Spinal cord (tissue), 10 donors: ENCODE measurements around the gene ADAMTS12. TPM values are rescaled to one million over a fixed set of nuclear protein-coding genes. Genes with fewer than 3 reads are reported as not detected.
"Not testable (repeated sequence)": the region's sequence is repeated elsewhere in the genome, so short reads cannot be mapped to it uniquely, and the experiment has no call there.

Source experiments
- DNase-seq, 6 donors: peaks; one replicate each; pipeline versions ENCODE4 v3.0.0 to v3.0.0-alpha.2; 2013 to 2015; ENCODE audit warnings: low spot score in 6 of 6, low read depth in 4 of 6
- H3K27ac ChIP-seq: one replicate; pipeline ENCODE4 v1.5.1; 2013; ENCODE audit warnings: low read depth, low read length, control low read depth
- H3K27me3 ChIP-seq: one replicate; pipeline ENCODE4 v1.6.1; 2013; ENCODE audit warnings: low read length; ENCODE audit not compliant: control insufficient read depth, insufficient read depth
- H3K36me3 ChIP-seq: one replicate; pipeline ENCODE4 v1.6.1; 2013; ENCODE audit warnings: low read length; ENCODE audit not compliant: control insufficient read depth, insufficient read depth
- H3K4me1 ChIP-seq: one replicate; pipeline ENCODE4 v1.6.1; 2013; ENCODE audit warnings: low read length; ENCODE audit not compliant: control insufficient read depth, insufficient read depth
- H3K4me3 ChIP-seq: one replicate; pipeline ENCODE4 v1.5.1; 2013; ENCODE audit warnings: low read depth, low read length, control low read depth
- H3K9me3 ChIP-seq: one replicate; pipeline ENCODE4 v1.6.1; 2013; ENCODE audit warnings: low read length; ENCODE audit not compliant: control insufficient read depth, insufficient read depth
- WGBS: methylation state at CpG from one replicate; pipeline ENCODE4 v1.1.5; 2013; ENCODE audit warnings: missing lambda C conversion rate; ENCODE audit not compliant: insufficient coverage; 5-methylcytosine and 5-hydroxymethylcytosine counted together
- polyA plus RNA-seq, 2 donors: library from polyadenylated mRNA; unstranded; fragments of 120-200 nt; gene quantifications; one replicate each; pipeline ENCODE4 v1.2.1, GENCODE V29; 2013; ENCODE audit not compliant: insufficient read length in 2 of 2
- total RNA-seq, 2 donors: library from RNA; depleted of rRNA in 1 of 2; stranded (reverse); fragments of 120-200 nt in 1 of 2; fragments of >200 nt in 1 of 2; gene quantifications; one replicate each; pipeline versions ENCODE4 v1.2.3 to v1.2.4, GENCODE V29; 2013 to 2014
- donor health status: healthy.

ADAMTS12 gene
- total and polyA plus RNA-seq, 4 donors: 8.1 to 44.5 (median 13.5) TPM

DNA sequence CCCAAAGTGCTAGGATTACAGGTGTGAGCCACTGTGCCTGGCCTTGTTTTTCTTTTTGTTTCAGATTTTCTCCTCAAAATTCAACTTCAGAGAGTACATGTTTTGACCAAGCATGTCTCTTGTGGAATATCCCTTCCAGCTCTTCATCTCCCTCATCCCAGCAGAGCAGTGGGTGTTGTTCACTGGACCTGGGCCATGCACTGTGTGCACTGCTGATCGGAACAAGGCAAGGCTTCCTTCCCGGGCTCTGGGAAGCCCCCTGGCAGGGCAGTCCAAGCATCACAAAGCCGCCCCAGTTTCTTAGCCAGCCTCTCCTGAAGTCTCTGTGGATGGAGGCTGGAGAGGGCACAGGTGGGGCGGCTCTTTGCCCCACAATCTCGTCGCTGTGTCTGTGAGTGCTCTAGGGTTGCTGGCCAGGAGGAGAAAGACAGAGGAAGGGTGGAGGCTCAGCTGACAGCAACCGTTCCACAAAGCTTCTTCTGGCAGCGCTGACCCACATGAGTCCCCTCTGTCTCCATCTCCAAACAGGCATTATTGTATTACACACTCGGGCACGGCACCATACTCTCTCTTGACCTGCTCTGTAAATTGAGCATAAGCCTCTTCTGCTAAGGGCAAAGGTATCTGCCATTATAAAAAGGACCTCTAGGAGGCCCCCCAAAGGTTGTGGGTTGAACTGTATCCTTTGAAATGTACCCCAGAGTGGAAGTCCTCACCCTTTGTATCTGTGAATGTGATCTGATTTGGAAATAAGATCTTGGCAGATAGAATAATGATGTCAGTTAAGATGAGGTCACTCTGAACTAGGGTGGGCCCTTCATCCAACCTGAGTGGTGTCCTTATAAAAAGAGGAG is 361.4 kb downstream of the ADAMTS12 start:
- Histone ChIP-seq H3K27me3 (no peaks in the 10 kb centered on the region), H3K4me3 (no peak overlapping the region), H3K4me1 (peaks cover 3% of the 10 kb centered on the region), H3K36me3 (no peaks in the 10 kb centered on the region), H3K9me3 (no peaks in the 10 kb centered on the region), H3K27ac (no peak overlapping the region)
- DNase-seq: no peak
- WGBS: 83% methylated on average over 6 of the region's 10 CpGs

DNA sequence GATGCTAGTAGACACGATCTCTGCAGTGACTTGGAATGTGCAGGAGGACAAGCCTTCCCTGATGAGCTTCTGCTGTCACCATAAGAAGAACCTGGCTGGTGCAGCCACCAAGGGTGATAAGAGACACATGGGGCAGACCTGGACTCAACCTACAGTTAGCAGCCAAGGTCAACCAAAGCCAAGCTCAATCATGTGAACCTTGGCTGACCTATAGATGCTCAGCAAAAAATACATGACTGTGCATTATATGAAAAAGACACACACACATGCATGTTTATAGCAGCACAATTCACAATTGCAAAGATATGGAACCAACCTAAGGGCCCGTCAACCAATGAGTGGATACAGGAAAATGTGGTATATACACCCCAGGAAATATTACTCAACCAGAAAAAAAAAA is 364.1 kb downstream of the ADAMTS12 start:
- Histone ChIP-seq H3K9me3 (no peaks in the 10 kb centered on the region), H3K27ac (no peak overlapping the region), H3K36me3 (no peaks in the 10 kb centered on the region), H3K27me3 (no peaks in the 10 kb centered on the region), H3K4me3 (no peak overlapping the region), H3K4me1 (peaks cover 3% of the 10 kb centered on the region)
- DNase-seq: no peak
- 67% methylated on average over 1 of the region's 2 CpGs for WGBS

- WGBS: 71% methylated on average over 4 of the region's 4 CpGs
- Histone ChIP-seq H3K27ac (no peak overlapping the region), H3K27me3 (no peaks in the 10 kb centered on the region), H3K4me1 (peaks cover 3% of the 10 kb centered on the region), H3K36me3 (no peaks in the 10 kb centered on the region), H3K9me3 (no peaks in the 10 kb centered on the region), H3K4me3 (no peak overlapping the region)
- peak in 1 of 6 donors; percentile 57 for DNase-seq
Observed at GRCh38 chr5:33526755-33527154, 365.0 kb downstream of the ADAMTS12 start.

DNA sequence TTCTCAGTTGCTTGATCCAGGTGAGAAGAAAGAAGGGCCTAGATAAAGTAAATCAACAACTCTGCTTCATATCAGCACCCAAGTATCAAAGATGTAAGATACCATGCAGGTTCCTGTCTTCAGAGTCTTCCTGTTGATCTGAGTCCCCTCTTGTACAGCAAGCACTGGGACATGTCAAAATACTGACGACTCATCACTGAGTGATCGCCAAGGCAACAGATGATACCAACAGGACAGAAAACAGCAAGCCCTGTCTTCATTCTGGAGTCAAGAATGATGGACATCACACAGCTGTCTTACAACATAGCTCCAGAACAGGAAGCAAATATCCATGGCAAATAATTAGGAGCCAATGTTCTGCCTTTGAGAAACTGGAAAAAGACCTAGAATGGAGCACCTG is 367.3 kb downstream of the ADAMTS12 start:
- peaks cover 3% of the 10 kb centered on the region for H3K4me1 ChIP-seq
- H3K9me3 ChIP-seq: no peaks in the 10 kb centered on the region
- H3K4me3 ChIP-seq: no peak overlapping the region
- DNase-seq: no peak
- no peaks in the 10 kb centered on the region for H3K27me3 ChIP-seq
- no peak overlapping the region for H3K27ac ChIP-seq
- 91% methylated on average over 2 of the region's 2 CpGs for WGBS
- H3K36me3 ChIP-seq: no peaks in the 10 kb centered on the region

- Histone ChIP-seq H3K27ac (no peak overlapping the region), H3K27me3 (no peaks in the 10 kb centered on the region), H3K36me3 (no peaks in the 10 kb centered on the region), H3K4me3 (no peak overlapping the region), H3K4me1 (peaks cover 3% of the 10 kb centered on the region), H3K9me3 (no peaks in the 10 kb centered on the region)
- DNase-seq: no peak
- 100% methylated on average over 1 of the region's 2 CpGs for WGBS
Observed at GRCh38 chr5:33523208-33523771, 368.5 kb downstream of the ADAMTS12 start.

GRCh38 chr5:33516421-33516820 is 375.4 kb downstream of the ADAMTS12 start:
- Histone ChIP-seq H3K9me3 (no peaks in the 10 kb centered on the region), H3K27ac (no peak overlapping the region), H3K4me1 (no peaks in the 10 kb centered on the region), H3K4me3 (no peak overlapping the region), H3K27me3 (no peaks in the 10 kb centered on the region), H3K36me3 (no peaks in the 10 kb centered on the region)
- WGBS: no CpG with 5 or more reads among the region's 2 CpGs
- DNase-seq: no peak

- DNase-seq, H3K27me3 ChIP-seq, H3K27ac ChIP-seq, H3K9me3 ChIP-seq, H3K4me1 ChIP-seq, H3K4me3 ChIP-seq, H3K36me3 ChIP-seq: not testable (repeated sequence)
- WGBS: 97% methylated on average over 26 of the region's 32 CpGs
Observed at GRCh38 chr5:33515366-33515765, 376.4 kb downstream of the ADAMTS12 start.

- 83% methylated on average over 1 of the region's 3 CpGs for WGBS
- Histone ChIP-seq H3K4me3 (no peak overlapping the region), H3K9me3 (no peaks in the 10 kb centered on the region), H3K36me3 (no peaks in the 10 kb centered on the region), H3K27me3 (no peaks in the 10 kb centered on the region), H3K27ac (no peak overlapping the region), H3K4me1 (no peaks in the 10 kb centered on the region)
- DNase-seq: no peak
Observed at GRCh38 chr5:33513462-33514185, 378.2 kb downstream of the ADAMTS12 start.

- no CpG with 5 or more reads among the region's 3 CpGs for WGBS
- DNase-seq: no peak
- Histone ChIP-seq H3K27ac (no peak overlapping the region), H3K27me3 (no peaks in the 10 kb centered on the region), H3K4me3 (no peak overlapping the region), H3K36me3 (no peaks in the 10 kb centered on the region), H3K9me3 (no peaks in the 10 kb centered on the region), H3K4me1 (no peaks in the 10 kb centered on the region)
Observed at GRCh38 chr5:33509036-33509435, 382.8 kb downstream of the ADAMTS12 start.
